NCI-H2171 treated with DMSO at 0.1 percent for 48 hours (cell line): Measurements from ENCODE around the gene LRRC39.
A peak's percentile ranks its signal among the peaks of the same experiment; 100 is the strongest.

Experiments used
- DNase-seq: peaks from one replicate; lab custom pipeline; 2025; lab: John Stamatoyannopoulos, UW

The LRRC39 gene

GRCh38 chr1:100147875-100148274 is 30.2 kb downstream of the LRRC39 start:
- DNase-seq = no peak

- no peak for DNase-seq
These were observed 31.1 kb downstream of the LRRC39 start for GRCh38 chr1:100146958-100147357.

- DNase-seq = no peak
These were observed 32.9 kb downstream of the LRRC39 start for GRCh38 chr1:100145116-100145515.

GRCh38 chr1:100142343-100142742 is 35.7 kb downstream of the LRRC39 start:
- no peak for DNase-seq

GRCh38 chr1:100141192-100141591 is 36.9 kb downstream of the LRRC39 start:
- DNase-seq = no peak

- no peak for DNase-seq
These were observed 40.5 kb downstream of the LRRC39 start for GRCh38 chr1:100137602-100138001.

- no peak for DNase-seq
These were observed 43.2 kb downstream of the LRRC39 start for GRCh38 chr1:100134872-100135271.

- peak; percentile 99 for DNase-seq
These were observed 45.2 kb downstream of the LRRC39 start, which contains the start of the genes SASS6 and TRMT13 for GRCh38 chr1:100132566-100133477. Gene SASS6, minus strand, starts transcription at chr1:100132930. Its CDS starts 116 bp downstream, at chr1:100132814. Gene TRMT13, plus strand, starts transcription at chr1:100133163. Its CDS starts 6 bp downstream, at chr1:100133169.

- no peak for DNase-seq
These were observed 46.4 kb downstream of the LRRC39 start for GRCh38 chr1:100131623-100132022.

- DNase-seq = no peak
These were observed 47.4 kb downstream of the LRRC39 start for GRCh38 chr1:100130552-100131077.

- no peak for DNase-seq
These were observed 50.8 kb downstream of the LRRC39 start for GRCh38 chr1:100127226-100127625.

GRCh38 chr1:100122177-100122576 is 55.9 kb downstream of the LRRC39 start:
- DNase-seq = no peak

GRCh38 chr1:100115524-100115923 is 62.5 kb downstream of the LRRC39 start:
- DNase-seq = no peak

GRCh38 chr1:100109554-100110066 is 68.4 kb downstream of the LRRC39 start:
- DNase-seq = no peak

GRCh38 chr1:100107696-100108095 is 70.4 kb downstream of the LRRC39 start:
- no peak for DNase-seq

- no peak for DNase-seq
These were observed 76.5 kb downstream of the LRRC39 start for GRCh38 chr1:100101564-100101963.

GRCh38 chr1:100100202-100100601 is 77.9 kb downstream of the LRRC39 start:
- no peak for DNase-seq
